Testis (tissue), 3 donors: ENCODE data around the gene S1PR2. TPM values are rescaled to one million over a fixed set of nuclear protein-coding genes. Genes with fewer than 3 reads are reported as not detected.

Experiments used
- DNase-seq: peaks from one replicate; pipeline ENCODE4 v3.0.0-alpha.2; 2019
- H3K27ac ChIP-seq, 2 donors: fragments of 200-600 bp; sonication (generic); one replicate each; pipeline ENCODE4 v1.5.1; 2019
- H3K27me3 ChIP-seq: fragments of 200-600 bp; sonication (generic); one replicate; pipeline ENCODE4 v1.5.1; 2019
- H3K36me3 ChIP-seq: fragments of 200-600 bp; sonication (generic); one replicate; pipeline ENCODE4 v1.5.1; 2017; ENCODE audit warnings: low read depth; ENCODE audit errors: missing control alignments
- H3K4me1 ChIP-seq: fragments of 200-600 bp; sonication (generic); one replicate; pipeline ENCODE4 v1.5.1; 2019
- H3K4me3 ChIP-seq, 2 donors: fragments of 200-600 bp; sonication (generic); one replicate each; pipeline ENCODE4 v1.5.1; 2017 to 2019
- H3K9me3 ChIP-seq: fragments of 200-600 bp; sonication (generic); one replicate; pipeline ENCODE4 v1.5.1; 2017
- POLR2A ChIP-seq: fragments of 450-650 bp; IDR thresholded peaks from one replicate; pipeline ENCODE4 v1.6.1; 2017; ENCODE audit warnings: antibody characterized with exemption, mild to moderate bottlenecking, moderate library complexity
- WGBS, 2 donors: methylation state at CpG; one replicate each; pipeline ENCODE4 v1.1.5; 2018; 5-methylcytosine and 5-hydroxymethylcytosine counted together
- intact Hi-C: fragments of 100-400 bp; cut with DNase I; formaldehyde crosslinking; loops from one replicate; pipeline ENCODE4 v1.15.1; 2023; ENCODE audit warnings: low total_unique reads
- polyA plus RNA-seq: library from polyadenylated mRNA; stranded (reverse); fragments of 350-450 nt; fragmentation: Illumina TruSeq; extraction: RNeasy Lipid Tissue Mini Kit (QIAGEN cat#74804); gene quantifications from one replicate; pipeline ENCODE4 v1.2.3, GENCODE V29; 2014; ENCODE audit warnings: low read depth, low replicate concordance; ENCODE audit not compliant: insufficient read depth
- total RNA-seq, 2 donors: library from RNA; depleted of rRNA; stranded (reverse); fragments of >200 nt; gene quantifications; one replicate each; pipeline ENCODE4 v1.2.3, GENCODE V29; 2016
- TF ChIP-seq, protein P1 (sequence below), 3 experiments: fragments of 450-650 bp in 2 of 3; fragments of 200-600 bp in 1 of 3; sonication (generic) in 1 of 3; IDR thresholded peaks; one replicate each; pipeline ENCODE4 v1.5.1; 2016 to 2019; ENCODE audit warnings: antibody characterized with exemption in 3 of 3, mild to moderate bottlenecking in 2 of 3, moderate library complexity in 1 of 3

The S1PR2 gene
- total and polyA plus RNA-seq, 3 donors from 2014 or later = 8.7 to 13.7 (median 11.9) TPM

DNA sequence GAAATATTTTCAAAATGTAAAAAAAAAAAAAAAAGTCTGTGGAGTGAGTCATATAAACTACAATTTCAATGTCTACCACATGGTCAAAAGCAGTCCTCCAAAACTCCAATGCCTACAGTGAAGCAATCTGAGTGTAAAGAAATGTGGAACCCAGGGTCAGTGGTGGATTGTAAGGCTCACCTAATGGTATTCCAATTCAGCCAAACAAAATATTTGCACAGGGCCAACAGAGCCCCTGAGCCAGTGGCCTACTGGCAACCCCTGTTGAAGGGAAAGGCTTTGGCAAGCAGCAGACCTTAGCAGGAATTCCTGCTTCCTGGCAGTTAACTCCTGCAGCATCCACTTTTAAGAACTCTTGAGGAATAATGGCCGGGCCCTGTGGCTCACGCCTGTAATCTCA is 39.8 kb downstream of the S1PR2 start:
- intact Hi-C loops = no loop called here
- 82 to 100% methylated on average over 2 of the region's 2 CpGs for WGBS, 2 donors
- Histone ChIP-seq H3K36me3 (no peaks in the 10 kb centered on the region), H3K27ac (no peak overlapping the region), H3K4me1 (peaks cover 6% of the 10 kb centered on the region), H3K4me3 (no peak overlapping the region), H3K27me3 (no peaks in the 10 kb centered on the region), H3K9me3 (no peaks in the 10 kb centered on the region)
- no peak for DNase-seq
- TF ChIP-seq POLR2A = no peak
- TF ChIP-seq, protein P1, sequence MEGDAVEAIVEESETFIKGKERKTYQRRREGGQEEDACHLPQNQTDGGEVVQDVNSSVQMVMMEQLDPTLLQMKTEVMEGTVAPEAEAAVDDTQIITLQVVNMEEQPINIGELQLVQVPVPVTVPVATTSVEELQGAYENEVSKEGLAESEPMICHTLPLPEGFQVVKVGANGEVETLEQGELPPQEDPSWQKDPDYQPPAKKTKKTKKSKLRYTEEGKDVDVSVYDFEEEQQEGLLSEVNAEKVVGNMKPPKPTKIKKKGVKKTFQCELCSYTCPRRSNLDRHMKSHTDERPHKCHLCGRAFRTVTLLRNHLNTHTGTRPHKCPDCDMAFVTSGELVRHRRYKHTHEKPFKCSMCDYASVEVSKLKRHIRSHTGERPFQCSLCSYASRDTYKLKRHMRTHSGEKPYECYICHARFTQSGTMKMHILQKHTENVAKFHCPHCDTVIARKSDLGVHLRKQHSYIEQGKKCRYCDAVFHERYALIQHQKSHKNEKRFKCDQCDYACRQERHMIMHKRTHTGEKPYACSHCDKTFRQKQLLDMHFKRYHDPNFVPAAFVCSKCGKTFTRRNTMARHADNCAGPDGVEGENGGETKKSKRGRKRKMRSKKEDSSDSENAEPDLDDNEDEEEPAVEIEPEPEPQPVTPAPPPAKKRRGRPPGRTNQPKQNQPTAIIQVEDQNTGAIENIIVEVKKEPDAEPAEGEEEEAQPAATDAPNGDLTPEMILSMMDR (IDR thresholded peaks at IDR 0.05) = no peak

DNA sequence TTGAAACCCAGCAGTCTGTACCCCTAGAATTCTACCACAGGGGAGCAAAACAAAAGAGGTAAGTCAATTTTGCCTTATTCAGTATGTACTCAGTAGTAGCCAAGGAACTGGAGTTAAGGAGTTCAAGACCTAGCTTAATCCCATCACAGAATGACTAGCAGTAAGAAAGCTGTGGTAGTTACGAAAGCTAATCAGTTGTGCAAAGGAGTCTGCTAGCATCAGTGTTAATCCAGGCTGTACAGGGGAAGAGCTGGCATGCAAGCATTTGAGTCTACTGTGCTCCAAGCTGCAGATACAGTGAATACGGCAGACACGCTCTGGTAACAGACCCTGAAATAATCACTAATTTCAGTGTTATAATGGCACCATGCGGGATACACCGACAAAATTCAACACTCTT is 41.1 kb downstream of the S1PR2 start:
- WGBS, 2 donors = 96 to 98% methylated on average over 5 of the region's 5 CpGs
- DNase-seq = no peak
- intact Hi-C loops = no loop called here
- H3K27ac ChIP-seq = no peak overlapping the region
- no peaks in the 10 kb centered on the region for H3K9me3 ChIP-seq
- no peaks in the 10 kb centered on the region for H3K36me3 ChIP-seq
- H3K27me3 ChIP-seq = no peaks in the 10 kb centered on the region
- no peak overlapping the region for H3K4me3 ChIP-seq
- TF ChIP-seq, protein P1 (IDR thresholded peaks at IDR 0.05) = no peak
- no peak for TF ChIP-seq POLR2A
- H3K4me1 ChIP-seq = peaks cover 6% of the 10 kb centered on the region

DNA sequence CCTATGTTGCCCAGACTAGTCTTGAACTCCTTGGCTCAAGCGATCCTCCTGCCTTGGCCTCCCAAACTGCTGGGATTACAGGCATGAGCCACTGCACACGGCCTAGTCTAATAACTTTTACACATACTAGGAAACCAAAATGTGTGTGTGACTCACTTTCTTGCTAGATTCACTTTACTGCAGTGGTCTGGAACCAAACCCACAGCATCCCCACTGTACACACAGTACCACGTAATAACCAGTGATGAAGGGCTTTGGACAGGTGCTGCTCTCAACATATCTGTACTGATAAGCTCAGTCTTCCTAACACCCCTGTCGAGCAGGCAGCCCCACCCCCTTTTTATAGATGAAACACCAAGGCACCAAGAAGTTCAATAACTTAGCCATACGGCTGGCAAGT is 41.5 kb downstream of the S1PR2 start:
- Histone ChIP-seq H3K4me3 (no peak overlapping the region), H3K27ac (no peak overlapping the region), H3K9me3 (no peaks in the 10 kb centered on the region), H3K4me1 (peaks cover 6% of the 10 kb centered on the region), H3K36me3 (no peaks in the 10 kb centered on the region), H3K27me3 (no peaks in the 10 kb centered on the region)
- TF ChIP-seq, protein P1 (IDR thresholded peaks at IDR 0.05) = no peak
- no peak for TF ChIP-seq POLR2A
- 91% methylated on average over 5 of the region's 5 CpGs for WGBS, 2 donors
- intact Hi-C loops = no loop called here
- no peak for DNase-seq

DNA sequence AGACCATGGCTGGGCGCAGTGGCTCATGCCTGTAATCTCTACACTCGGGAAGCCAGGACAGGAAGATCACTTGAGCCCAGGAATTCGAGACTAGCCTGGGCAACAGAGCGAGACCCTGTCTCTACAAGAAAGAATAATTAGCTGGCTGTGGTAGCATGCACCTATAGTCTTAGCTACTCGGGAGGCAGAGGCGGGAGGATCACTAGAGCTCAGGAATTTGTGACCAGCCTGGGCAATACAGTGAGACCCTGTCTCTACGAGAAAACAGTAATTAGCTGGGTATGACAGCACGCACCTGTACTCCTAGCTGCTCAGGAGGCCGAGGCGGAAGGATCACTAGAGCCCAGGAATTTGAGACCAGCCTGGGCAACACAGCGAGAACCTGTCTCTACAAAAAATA is 43.8 kb downstream of the S1PR2 start:
- intact Hi-C loops = no loop called here
- Histone ChIP-seq H3K27ac (no peak overlapping the region), H3K27me3 (no peaks in the 10 kb centered on the region), H3K9me3 (no peaks in the 10 kb centered on the region), H3K4me3 (no peak overlapping the region), H3K36me3 (no peaks in the 10 kb centered on the region), H3K4me1 (no peaks in the 10 kb centered on the region)
- no peak for DNase-seq
- TF ChIP-seq, protein P1 (IDR thresholded peaks at IDR 0.05) = no peak
- no peak for TF ChIP-seq POLR2A
- WGBS, 2 donors = 91 to 93% methylated on average over 11 of the region's 11 CpGs

DNA sequence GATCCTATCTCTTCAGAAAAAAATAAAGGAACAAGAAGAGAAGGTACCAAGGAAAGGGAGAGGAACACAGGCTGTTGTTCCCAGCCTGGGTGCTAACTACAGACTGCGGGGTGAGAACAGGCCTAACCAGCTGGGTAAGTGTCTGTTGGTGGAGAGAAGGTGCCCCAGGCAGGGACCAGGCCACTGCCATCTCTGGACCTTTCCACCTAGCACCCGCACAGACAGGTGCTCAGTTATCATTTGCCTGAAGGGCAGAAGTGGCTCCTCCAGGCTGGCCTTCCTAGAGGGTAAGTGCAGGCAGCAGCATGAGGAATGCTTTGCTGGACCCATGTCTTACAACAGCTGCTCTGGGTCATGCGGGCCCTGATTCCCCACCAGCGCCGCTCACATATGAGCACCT is 46.5 kb downstream of the S1PR2 start:
- Histone ChIP-seq H3K4me1 (no peaks in the 10 kb centered on the region), H3K9me3 (no peaks in the 10 kb centered on the region), H3K36me3 (no peaks in the 10 kb centered on the region), H3K27me3 (no peaks in the 10 kb centered on the region), H3K4me3 (no peak overlapping the region), H3K27ac (no peak overlapping the region)
- no peak for DNase-seq
- WGBS, 2 donors = 88 to 93% methylated on average over 2 to 5 of the region's 5 CpGs
- intact Hi-C loops = no loop called here
- TF ChIP-seq, protein P1 (IDR thresholded peaks at IDR 0.05) = no peak
- no peak for TF ChIP-seq POLR2A
